Prostate gland (tissue), 2 donors: ENCODE data around the gene POU4F1.

Experiments used
- CTCF ChIP-seq, 4 experiments: fragments of 200-600 bp in 2 of 4; fragments of 450-650 bp in 2 of 4; sonication (generic) in 2 of 4; IDR thresholded peaks; 1 replicate in 3 of 4; 2 replicates in 1 of 4; pipeline ENCODE4 v1.5.1; 2016 to 2019; ENCODE audit warnings: antibody characterized with exemption in 4 of 4, mild to moderate bottlenecking in 2 of 4, moderate library complexity in 2 of 4
- POLR2A ChIP-seq: fragments of 450-650 bp; IDR thresholded peaks from one replicate; pipeline ENCODE4 v1.6.1; 2016; ENCODE audit warnings: antibody characterized with exemption, mild to moderate bottlenecking
- POLR2AphosphoS5 ChIP-seq: sonication (generic); formaldehyde crosslinking; IDR thresholded peaks from one replicate; pipeline ENCODE4 v1.6.1; 2017; ENCODE audit warnings: antibody characterized with exemption

- TF ChIP-seq CTCF (IDR thresholded peaks at IDR 0.05): no peak
- TF ChIP-seq POLR2A: no peak
- TF ChIP-seq POLR2AphosphoS5: no peak
These were observed 3.0 kb downstream of the POU4F1 start for GRCh38 chr13:78600280-78600883.
